ENCODE data around the gene KRTAP9-7.

DNA sequence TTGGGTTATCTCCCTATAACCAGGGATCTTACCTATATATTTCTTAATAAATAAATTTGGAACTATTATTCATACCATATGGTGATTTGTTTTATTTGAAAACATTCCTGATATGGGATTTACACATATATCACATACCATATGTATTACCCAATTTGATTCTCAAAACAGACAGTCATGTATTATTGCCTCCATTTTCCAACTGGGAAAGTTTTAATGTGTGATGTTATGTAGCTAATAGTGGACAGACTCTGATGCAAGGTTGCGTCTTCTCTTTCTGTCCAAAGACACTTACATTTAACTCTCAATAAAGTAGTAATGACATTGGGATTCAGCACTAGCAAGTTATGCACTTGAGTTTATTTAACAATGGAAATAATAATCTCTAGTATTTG is 19.2 kb upstream of the KRTAP9-7 start:
- TF ChIP-seq, protein P1, sequence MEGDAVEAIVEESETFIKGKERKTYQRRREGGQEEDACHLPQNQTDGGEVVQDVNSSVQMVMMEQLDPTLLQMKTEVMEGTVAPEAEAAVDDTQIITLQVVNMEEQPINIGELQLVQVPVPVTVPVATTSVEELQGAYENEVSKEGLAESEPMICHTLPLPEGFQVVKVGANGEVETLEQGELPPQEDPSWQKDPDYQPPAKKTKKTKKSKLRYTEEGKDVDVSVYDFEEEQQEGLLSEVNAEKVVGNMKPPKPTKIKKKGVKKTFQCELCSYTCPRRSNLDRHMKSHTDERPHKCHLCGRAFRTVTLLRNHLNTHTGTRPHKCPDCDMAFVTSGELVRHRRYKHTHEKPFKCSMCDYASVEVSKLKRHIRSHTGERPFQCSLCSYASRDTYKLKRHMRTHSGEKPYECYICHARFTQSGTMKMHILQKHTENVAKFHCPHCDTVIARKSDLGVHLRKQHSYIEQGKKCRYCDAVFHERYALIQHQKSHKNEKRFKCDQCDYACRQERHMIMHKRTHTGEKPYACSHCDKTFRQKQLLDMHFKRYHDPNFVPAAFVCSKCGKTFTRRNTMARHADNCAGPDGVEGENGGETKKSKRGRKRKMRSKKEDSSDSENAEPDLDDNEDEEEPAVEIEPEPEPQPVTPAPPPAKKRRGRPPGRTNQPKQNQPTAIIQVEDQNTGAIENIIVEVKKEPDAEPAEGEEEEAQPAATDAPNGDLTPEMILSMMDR (conservative IDR thresholded peaks at IDR 0.05): no peak
- no peak for TF ChIP-seq EZH2 (IDR thresholded peaks at IDR 0.05; ENCODE audit: low read depth)

Measured in PC-9 (cell line).